NCI-H1048 (cell line): ENCODE data around the gene HIPK2.

ENCODE experiments used
- DNase-seq: peaks from one replicate; lab custom pipeline; 2025; lab: John Stamatoyannopoulos, UW

The HIPK2 gene

DNA sequence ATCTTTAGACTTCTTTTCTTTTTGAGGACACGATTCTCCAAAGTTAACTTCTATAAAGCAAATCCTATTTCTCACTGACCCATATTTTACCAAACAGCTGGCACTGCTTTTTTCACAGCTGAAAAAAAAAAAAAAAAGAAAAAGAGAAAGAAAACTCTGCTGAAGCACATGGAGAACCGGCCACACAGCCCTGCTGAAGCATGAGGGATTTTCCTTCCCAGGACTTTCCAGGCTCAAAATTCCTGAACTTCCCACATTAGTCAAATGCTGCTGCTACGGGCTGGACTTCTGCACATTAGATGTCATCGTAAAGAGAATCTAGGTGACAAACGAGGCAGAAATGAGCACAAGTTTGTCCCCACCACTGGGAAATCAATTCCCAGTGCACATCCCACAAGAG lies 25.2 kb downstream of the HIPK2 start:
- DNase-seq: no peak

DNA sequence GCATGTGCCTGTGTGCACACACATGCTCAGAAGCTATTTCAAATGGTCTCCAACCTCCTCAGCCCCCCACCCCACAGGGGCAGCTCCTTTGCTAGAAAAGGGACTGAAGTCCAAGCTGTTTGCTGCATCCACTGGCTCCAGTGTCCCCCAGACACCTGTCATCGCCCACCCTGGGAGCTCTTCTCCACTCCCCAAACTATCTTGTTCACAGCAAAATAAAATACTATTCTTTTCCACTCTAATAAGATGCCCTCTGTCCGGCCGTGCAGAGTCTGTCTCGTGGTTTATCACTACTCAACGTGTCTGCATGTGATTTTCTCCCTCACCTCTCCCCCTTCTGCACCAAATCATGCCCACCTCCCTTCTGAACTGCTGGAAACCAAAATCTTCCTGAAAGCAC lies 25.6 kb downstream of the HIPK2 start:
- no peak for DNase-seq

DNA sequence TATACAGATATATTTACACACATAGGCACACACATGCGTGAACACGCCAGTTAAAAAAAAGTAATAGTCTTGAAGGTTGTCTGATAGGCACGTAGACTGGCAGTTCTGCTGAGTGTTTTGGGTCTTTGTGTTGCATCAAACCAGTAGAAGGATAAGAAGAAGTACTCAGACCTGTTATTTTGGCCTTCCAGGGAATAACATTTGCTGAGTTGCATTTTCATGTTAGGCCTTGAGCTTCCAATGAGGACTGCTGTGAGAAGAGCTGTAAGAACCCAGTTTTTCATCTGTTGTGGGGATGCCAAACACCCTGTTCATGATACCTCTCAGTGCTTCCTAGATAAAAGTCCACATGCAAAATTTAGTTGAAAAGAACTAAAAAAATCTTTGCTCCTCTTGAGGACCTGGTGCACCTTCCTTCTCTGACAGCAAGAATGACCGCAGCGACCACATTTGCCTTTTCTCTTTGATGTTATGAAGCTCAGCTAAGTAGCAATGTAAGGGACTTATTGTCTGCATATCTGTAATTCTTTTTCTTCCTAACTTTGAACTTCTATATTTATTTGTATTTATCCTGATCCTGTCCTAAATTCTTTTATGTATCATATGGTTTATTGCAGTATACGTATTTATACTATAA lies 27.2 kb downstream of the HIPK2 start:
- no peak for DNase-seq

DNA sequence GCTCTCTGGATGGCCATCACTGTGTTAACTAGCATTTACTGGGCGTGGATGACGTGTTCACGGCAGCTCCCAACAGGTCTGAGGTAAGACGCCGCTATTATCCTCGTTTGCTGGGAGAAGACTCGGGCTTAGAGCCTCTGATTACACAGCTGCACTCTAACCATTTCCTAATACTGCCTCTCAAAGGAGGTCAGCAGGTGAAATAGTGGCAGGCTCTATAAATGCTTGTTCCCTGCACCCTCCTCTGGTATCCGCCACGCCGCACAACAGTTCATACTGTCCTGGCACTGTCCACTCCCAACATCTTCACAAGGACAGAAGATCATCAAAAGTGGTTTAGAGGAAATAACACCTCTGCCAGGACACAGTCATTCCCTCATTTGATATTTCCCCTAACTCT lies 28.3 kb downstream of the HIPK2 start:
- no peak for DNase-seq

DNA sequence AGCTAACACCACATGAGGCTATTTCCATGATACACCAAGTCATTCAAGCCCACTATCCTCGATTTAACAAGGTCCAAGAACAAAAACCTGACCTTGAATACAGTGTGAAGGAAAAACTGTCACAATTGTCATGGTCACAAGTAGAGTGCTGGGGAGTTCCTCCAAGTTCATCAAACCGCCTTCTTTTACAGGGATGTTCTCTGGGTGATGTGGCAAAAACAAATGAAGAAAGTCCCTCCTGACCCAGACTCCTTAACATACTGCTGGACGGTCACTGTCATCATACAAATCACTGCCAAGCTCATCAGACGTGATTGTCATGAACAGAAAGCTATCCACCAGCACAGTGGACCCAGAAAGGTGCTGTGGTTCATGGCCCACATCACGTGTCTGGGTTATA lies 28.9 kb downstream of the HIPK2 start:
- no peak for DNase-seq

DNA sequence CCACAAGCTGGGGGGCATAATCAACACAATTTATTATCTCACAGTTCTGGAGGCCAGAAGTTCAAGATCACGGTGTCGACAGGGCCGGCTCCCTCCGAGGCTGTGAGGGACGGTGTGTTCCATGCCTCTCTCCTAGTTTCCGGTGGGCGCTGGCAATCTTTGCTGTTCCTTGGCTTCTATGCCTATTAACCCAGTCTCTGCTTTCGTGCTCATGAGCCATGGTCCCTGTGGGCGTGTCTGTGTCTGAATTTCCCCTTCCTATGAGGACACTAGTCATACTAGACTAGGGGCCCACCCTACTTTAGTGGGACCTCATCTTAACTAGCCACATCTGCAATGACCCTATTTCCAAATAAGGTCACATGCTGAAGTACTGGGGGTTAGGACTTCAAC lies 29.4 kb downstream of the HIPK2 start:
- no peak for DNase-seq

DNA sequence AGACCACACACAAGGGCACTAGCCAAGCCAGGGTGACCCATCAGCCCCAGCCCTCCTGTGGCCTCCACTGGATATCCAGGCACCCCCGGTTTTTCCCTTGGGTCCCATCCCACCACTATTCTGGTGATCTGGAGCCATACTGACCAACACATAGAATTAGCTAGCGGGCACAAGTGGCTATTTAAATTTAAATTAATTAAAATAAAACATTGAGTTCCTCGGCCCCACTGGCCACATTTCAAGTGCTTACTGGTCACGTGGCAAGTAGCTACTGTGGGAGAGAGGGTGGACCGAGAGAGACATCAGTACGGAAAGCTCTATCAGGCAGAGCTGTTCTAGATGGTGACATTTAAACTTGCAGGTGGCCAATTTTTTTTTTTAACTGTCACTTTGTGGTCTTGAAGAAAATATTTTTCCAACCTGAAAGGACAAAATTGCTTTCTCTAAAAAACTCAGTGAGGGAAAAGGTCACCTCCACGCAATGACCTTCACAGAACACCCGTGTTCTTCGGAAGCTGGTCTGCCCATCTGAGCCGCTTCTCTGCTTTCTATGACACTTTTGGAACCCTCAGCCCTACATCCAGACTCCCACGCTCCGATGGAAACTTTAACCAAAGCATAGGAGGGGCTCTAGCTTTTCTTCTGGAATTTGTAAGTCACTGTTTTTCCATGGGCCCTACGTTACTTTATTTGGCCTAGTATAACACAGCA lies 30.0 kb downstream of the HIPK2 start:
- DNase-seq: no peak

DNA sequence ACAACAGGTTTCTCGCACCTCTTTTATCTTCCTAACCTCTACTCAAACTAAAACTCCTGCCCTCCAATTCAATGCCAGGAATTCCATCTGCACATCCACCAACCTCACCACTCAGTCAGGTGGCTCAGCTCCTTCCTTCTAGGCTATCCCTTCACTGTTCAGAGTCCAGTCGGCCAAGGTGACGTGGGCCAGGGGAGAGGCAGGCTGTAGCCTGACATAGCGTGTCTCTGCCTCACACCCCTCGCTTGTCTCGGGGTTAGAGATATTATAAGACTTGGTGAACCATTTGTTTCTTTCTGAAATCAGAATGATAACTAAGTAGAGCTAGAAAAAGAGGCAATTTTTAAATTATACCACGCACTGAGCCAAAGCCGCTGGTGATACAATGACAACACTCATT lies 31.1 kb downstream of the HIPK2 start:
- no peak for DNase-seq

DNA sequence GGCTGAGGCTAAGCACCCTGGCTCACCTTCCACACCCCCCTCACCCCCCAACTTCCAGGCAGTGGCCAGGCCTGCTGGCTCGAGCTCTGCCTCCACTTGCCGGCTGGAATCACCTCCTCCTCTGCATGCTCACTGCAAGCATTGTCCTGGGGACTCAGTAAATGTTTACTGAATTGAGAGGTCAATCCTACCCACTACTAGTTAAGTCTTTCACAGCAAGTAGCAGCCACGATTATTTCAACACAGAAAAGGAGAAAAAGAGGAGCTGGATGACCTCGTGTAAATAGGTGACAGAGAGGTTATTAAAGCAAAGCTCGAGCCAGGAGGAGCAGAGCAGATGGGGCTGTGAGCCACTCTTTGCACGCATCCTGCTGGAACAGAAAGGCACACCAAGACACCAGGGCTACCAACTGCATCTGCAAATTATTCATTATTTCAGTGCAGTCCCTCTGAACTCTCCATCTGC lies 32.1 kb downstream of the HIPK2 start:
- DNase-seq: no peak

DNA sequence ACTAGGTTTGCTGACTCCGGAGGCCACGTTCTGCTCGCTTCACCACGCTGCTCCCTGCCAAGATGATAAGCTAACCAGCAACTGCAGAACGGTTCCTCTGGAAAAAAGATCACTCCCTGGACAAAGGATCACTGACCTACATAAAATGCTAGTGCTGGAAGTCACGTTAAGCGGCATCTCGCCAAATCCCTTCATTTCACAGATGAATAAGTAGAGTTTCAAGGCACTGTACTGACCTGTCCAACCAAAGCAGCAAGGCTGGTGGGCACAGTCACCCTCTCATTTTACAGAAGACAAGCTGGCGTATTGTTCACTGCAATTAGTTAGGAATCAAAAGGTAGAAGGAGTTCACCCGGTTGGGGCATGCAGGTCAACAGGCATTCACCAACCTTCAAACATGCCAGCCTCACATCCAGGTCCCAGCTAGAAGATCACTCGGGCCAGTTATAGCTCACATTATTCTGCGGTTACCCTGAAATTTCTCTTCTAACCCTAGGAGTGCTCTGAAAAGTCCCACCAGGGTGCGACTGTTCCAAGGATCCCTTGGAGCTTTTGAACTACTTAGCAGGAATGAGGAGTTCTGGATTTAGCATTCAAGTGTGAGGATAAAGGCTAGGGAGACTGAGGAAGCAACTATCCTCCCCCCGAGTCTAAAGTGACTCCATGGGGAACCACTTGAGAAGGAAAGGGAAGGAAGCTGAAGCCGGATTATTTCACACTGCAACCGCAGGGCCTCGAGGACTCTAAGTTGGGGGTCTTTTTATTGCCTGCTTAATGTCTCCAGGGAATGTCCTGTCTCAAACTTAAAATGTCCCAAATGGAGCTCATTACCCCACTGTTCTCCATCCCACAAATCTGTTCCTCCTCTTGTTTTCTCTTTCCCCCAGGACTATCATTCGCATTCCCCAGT lies 32.8 kb downstream of the HIPK2 start:
- no peak for DNase-seq

DNA sequence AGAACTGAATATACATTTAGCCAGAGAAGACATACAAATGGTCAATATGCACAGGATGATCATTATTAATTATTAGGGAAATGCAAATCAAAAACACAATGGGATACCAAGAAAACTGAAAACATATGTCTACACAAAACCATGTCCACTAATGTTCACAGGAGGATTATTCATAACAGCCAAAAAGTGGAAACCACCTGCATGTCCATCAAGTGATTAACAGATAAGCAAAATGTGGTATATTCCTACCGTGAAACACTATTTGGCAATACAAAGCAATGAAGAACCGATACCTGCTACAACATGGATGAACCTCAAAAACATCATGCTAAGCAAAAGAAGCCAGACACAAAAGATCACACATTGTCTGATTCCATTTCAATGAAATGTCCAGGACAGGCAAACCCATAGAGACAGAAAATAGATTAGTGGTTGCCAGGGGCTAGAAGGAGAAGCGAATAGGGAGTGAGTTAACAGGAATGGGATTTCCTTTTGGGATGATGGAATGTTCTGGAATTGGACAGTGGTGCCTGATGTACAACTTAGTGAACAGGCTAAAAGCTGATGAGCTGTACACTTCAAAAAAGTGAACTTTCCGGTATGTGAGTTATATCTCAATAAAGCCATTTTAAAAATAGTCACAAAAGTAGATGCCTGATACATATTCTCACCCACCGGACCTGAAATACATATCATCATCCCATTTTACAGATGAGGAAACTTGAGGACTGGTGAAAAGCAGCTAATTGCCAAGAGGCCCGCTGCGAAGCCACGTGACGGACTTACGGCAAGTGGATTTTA lies 33.6 kb downstream of the HIPK2 start:
- DNase-seq: no peak

DNA sequence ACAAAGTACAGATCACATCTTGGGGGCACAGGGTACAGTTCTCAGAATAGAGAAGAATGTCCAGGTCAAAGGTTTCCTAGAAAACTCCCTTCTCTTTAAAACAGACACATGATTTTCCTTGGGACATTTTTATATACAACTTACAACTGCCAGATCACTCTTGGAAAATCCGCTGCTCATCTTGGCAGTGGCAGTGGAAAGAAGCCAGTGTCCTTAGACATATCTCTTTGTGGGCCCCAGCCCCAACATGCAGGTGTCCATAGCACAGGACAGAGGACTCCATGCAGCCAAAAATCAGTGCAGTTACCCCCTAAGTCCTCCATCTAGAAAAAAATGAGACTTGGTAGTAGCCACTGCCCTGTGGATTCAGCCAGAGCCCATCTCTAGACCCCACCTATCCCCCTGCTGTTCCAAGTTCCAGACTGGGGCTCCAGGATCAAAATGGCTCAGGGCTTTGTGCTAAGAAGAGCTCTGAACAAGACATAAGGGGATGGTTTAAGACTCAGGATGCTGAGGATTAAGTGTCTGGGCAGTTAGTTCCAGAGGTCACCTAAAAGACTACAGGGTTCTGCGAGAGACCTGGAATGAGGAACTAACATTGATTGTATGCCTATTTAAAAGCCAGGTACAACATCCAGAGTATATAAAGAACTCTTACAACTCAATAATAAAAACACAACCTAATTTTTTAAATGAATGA lies 34.4 kb downstream of the HIPK2 start:
- no peak for DNase-seq

DNA sequence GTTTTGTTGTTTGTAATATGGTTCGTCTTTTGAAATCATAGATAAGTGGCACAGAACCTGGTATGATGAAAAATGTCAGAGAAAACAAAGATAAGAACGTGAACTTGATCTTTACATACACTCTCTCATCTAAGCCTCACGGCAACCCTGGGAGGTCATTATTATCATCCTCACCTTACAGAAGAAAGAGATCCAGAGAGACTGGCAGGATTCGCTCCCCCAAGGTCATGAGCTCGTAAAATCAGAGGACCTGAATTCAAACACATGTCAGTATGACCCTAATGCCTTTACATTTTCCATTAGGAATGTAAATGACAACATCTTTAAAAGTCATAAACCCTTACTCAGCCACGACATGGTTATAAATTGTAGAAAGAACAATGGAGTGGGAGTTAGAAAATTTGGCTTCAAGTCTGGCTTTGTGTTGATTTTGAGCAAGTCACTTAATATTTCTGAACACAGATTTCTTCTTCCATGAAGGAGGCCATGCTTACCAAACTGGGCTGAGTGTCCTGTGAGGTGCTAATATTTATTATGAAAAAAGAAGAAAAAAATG lies 35.9 kb downstream of the HIPK2 start:
- DNase-seq: no peak

DNA sequence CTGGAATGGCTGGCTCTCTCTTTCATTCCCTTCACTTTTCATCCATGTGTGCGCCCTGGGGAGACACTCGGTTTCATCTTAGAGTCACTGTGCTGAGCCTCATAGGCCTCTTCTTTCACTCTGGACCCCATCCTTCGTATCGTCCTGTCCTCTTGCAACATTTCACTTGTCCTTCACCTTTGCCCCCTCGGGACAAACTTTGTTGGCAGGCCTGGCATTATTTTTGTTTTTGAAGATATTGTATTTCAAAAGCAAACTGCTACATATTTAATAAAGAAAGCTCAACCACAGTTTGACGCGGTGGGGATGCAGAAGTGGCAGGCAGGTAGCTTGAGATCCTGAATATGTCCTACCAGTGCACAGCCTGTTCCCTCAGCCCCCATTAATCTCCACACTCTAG lies 36.6 kb downstream of the HIPK2 start:
- DNase-seq: no peak

DNA sequence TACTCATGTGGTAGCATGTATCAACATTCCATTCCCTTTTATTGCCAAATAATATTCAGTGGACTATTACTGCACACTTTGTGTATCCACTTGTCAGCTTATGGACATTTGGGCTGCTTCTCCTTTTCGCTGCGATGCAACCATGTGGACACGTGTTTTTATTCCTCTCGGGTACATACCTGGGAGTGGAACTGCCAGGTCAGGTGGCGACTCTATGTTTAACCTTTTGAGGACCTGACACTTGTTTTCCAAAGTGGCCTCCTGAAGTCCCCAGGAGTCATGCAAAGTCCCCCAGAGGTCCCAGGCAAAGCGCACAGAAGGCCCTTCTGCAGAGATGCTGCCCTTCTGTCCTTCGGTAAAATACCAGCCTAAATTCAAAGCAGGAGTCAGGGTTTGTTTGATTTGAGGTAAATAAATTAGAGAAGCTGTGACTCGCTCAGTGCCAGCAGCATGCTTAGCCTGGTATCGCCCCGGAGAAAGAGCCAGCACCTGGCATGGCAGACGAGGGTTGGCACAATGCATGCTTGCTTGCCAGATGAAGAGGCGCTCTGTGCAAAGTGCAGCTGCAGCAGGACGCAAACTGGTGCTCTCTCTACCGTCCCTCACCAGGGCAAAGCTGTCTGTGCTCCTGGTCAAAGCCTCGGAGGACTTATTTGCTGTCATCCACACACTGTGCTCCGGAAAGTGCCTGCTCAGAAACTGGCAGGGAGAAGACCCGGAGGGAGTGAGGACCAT lies 37.8 kb downstream of the HIPK2 start:
- no peak for DNase-seq

DNA sequence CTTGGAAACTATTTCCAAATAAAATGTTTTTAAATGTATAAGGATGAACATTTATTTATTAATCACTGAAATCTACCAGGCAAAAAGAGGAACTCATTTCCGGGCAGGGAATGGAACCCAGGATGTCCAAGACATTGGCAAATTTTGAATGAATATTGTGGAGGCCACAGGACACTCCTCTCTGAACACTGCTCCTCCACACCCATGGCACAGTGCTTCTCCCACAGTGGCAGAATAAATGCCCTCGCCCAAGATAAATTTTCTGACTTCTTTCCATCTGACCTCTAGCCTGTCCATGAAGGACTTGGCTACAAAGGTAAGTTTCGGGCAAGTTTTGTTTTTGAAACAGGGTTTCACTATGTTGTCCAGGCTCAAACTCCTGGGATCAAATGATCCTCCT lies 39.0 kb downstream of the HIPK2 start:
- DNase-seq: no peak

DNA sequence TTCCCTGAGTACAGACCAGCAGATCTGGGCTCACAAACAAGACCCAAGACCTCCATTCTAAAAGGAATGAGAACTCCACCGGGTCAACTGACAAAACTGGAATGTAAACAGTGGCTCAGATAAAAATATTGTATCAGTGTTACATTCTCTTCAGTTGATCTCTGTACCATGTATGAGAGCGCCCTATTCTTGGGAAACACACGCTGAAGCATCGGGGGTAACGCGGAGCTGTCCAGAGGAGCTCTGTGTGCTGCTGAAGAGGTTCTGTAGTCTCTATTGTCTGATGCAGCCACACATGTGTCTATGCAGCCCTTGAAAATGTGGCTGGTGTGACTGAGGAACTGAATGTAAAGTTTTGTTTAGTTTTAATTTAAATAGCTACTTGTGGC lies 39.7 kb downstream of the HIPK2 start:
- no peak for DNase-seq

DNA sequence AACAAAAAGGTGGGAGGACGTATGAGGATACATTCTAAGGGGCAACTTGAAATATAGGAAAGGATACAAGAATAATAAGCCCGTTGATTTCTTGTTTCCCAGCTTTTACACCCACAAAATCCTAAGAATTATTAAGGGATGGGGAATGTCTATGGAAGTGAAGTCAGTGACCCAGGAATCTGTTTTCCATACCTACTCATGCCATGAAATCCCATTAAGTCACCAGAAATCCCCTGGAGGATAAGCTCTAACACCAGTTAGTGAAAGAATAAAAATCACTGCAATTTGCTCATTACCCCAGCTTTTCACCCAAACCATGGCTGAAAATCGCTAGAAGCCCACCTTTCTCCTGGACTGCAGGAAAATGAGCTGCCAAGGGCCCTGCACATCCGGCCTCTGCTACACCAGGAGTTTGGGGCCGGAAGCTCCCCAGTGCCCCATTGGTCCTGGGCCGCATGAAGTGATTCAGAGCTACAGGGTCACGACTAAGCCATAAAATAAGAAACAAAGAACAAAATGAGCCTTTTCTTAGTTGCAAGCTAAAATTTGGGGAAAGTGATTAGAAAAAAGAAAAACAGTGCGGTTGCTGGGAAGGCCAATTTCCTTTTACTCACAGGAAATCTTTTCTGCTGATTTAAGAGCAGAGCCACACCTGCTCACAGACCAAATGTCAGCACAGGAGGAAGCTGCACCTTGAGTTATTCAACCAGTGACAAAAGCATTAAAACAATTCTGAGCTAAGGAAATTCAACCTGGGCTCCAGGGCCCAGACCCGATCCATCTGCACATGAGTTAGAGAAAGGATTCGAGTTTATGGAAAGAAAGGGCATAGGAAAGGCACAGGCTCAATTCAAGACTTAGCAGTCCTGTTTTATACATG lies 40.3 kb downstream of the HIPK2 start:
- no peak for DNase-seq

DNA sequence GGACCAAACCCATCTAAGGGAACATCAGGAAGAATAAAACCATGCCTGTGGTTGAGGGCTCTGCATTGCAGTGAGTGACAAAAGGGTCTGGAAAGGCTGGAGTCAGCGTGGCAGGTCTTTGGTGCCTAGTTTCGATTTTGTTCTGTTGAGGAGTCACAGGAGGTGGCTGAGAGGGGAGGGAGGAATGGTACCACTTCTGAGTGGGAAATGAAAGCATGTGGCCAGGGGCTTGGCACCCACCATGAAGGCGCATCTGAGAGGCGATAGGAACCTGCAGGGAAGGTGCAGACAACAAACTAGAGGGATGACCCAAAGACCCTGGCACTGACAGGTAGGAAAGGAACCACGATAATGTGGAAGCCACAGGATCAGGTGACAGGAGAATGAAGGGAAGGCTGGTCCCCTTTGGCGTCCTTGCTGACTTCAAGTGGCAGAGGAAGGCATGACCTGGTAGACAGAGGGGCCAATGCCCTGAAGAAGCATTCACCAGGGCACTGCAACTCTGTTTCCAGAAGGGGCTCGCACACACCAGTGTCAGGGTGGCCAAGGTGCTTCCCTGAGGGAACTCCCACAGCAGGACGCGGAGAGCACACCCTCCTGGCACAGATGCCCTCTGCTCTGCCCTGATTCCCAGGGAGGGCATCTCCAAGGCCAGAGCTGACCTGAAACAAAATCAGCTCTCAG lies 41.7 kb downstream of the HIPK2 start:
- DNase-seq: no peak
